ENCODE measurements around the gene ZC3H15. TPM values are rescaled to one million over a fixed set of nuclear protein-coding genes. Genes with fewer than 3 reads are reported as not detected.
A peak's percentile ranks its signal among the peaks of the same experiment; 100 is the strongest.

Gene ZC3H15
- total RNA-seq, 1 donor from 2014 or later = 73.1 TPM

DNA sequence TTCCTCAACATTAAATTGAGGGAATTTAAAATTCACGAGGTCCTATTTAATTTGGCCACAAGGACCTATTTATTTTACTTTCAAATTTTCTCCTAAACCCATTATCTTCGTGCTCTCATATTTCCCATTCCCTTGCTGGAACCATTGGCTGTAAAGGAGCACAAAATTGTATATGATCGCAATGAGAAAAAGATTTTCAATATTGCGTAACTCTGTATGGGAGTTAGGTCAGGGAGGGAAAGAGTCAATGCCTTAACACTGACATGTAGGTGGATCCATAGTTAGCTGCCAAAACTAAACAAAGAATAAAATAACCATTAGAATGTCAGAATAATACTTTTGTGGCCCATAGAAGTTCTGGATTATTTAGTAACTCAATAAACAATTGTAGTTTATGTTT, 40.6 kb upstream of the ZC3H15 start:
- peaks cover 17% of the 10 kb centered on the region for H3K4me1 Mint-ChIP-seq
- TF ChIP-seq, protein P1, sequence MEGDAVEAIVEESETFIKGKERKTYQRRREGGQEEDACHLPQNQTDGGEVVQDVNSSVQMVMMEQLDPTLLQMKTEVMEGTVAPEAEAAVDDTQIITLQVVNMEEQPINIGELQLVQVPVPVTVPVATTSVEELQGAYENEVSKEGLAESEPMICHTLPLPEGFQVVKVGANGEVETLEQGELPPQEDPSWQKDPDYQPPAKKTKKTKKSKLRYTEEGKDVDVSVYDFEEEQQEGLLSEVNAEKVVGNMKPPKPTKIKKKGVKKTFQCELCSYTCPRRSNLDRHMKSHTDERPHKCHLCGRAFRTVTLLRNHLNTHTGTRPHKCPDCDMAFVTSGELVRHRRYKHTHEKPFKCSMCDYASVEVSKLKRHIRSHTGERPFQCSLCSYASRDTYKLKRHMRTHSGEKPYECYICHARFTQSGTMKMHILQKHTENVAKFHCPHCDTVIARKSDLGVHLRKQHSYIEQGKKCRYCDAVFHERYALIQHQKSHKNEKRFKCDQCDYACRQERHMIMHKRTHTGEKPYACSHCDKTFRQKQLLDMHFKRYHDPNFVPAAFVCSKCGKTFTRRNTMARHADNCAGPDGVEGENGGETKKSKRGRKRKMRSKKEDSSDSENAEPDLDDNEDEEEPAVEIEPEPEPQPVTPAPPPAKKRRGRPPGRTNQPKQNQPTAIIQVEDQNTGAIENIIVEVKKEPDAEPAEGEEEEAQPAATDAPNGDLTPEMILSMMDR (conservative IDR thresholded peaks at IDR 0.05) = no peak
- H3K27ac Mint-ChIP-seq (ENCODE audit: unreplicated experiment) = no peak overlapping the region
- no peaks in the 10 kb centered on the region for H3K9me3 Mint-ChIP-seq
- H3K4me3 Mint-ChIP-seq = no peak overlapping the region
- no peak for DNase-seq (ENCODE audit: low read depth, low spot score)
- no peaks in the 10 kb centered on the region for H3K27me3 Mint-ChIP-seq (ENCODE audit: low read depth)
- H3K36me3 Mint-ChIP-seq (ENCODE audit: low read depth) = no peaks in the 10 kb centered on the region

DNA sequence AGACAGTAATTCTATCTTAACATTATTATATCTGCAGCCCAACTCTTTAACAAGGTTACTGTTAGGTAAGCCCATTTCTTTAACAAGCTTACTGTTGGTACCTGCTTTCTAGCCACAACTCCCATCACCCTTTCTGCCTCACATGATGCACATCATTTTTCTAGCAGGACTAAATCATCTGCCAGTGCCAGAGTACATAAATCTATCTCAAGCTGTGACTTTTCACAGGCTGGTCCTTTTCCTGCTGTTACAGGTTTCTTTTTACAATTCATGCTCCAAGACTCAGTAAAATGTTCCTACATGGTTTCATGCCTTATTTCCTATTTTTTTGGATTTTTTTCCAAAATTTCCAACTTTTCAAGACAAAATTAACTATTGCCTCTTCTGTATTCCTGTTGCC, 30.4 kb upstream of the ZC3H15 start:
- DNase-seq (ENCODE audit: low read depth, low spot score) = no peak
- Mint-ChIP-seq H3K27me3 (ENCODE audit: low read depth) (no peaks in the 10 kb centered on the region), H3K4me1 (no peaks in the 10 kb centered on the region), H3K27ac (ENCODE audit: unreplicated experiment) (no peak overlapping the region), H3K4me3 (no peak overlapping the region), H3K36me3 (ENCODE audit: low read depth) (peaks cover 3% of the 10 kb centered on the region), H3K9me3 (no peaks in the 10 kb centered on the region)
- TF ChIP-seq, protein P1 (conservative IDR thresholded peaks at IDR 0.05) = no peak

DNA sequence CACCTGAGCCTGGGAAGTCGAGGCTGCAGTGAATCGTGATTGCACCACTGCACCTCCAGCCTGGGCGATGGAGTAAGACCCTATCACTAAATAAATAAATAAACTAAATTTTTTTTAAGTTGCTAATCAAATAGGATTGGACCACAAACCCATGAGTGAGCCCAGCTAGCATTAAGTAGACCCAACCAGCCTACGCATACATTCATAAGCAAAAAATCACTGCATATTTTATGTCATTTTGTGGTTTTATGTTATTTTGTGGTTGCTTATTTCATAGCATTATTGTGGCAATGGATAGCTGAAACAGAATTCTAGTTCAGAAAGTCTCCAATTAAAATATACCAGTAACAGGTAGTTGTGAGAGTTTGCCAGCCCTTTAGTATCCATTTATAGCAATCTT, 29.1 kb upstream of the ZC3H15 start:
- H3K4me3 Mint-ChIP-seq = no peak overlapping the region
- peaks cover 3% of the 10 kb centered on the region for H3K36me3 Mint-ChIP-seq (ENCODE audit: low read depth)
- no peaks in the 10 kb centered on the region for H3K9me3 Mint-ChIP-seq

DNA sequence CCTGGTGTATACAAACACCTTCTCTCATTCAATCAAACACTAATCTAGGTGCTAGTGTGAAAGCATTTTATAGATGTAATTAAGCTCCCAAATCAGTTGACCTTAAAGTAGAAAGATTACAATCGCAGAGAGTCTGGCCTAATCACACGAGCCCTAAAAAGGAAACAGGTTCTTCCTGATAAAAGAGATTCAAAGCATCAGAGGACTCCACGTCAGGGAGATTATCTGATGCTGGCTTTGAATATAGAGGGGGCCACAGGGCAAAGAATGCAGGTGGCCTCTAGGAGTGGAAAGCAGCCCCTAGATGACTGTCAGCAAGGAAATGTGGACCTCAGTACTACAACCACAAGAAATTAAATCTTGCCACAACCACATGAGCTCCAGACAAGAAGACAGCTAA, 28.2 kb upstream of the ZC3H15 start:
- DNase-seq (ENCODE audit: low read depth, low spot score) = no peak
- no peaks in the 10 kb centered on the region for H3K27me3 Mint-ChIP-seq (ENCODE audit: low read depth)
- no peak overlapping the region for H3K27ac Mint-ChIP-seq (ENCODE audit: unreplicated experiment)
- H3K36me3 Mint-ChIP-seq (ENCODE audit: low read depth) = peaks cover 3% of the 10 kb centered on the region
- H3K4me3 Mint-ChIP-seq = no peak overlapping the region
- H3K9me3 Mint-ChIP-seq = peaks cover 1% of the 10 kb centered on the region
- TF ChIP-seq, protein P1 (conservative IDR thresholded peaks at IDR 0.05) = no peak
- H3K4me1 Mint-ChIP-seq = no peaks in the 10 kb centered on the region

More for the DNA sequence above, 29.1 kb upstream of the ZC3H15 start:
- H3K27me3 Mint-ChIP-seq (ENCODE audit: low read depth) = no peaks in the 10 kb centered on the region
- no peak for DNase-seq (ENCODE audit: low read depth, low spot score)
- H3K4me1 Mint-ChIP-seq = no peaks in the 10 kb centered on the region
- TF ChIP-seq, protein P1 (conservative IDR thresholded peaks at IDR 0.05) = no peak
- H3K27ac Mint-ChIP-seq (ENCODE audit: unreplicated experiment) = no peak overlapping the region

DNA sequence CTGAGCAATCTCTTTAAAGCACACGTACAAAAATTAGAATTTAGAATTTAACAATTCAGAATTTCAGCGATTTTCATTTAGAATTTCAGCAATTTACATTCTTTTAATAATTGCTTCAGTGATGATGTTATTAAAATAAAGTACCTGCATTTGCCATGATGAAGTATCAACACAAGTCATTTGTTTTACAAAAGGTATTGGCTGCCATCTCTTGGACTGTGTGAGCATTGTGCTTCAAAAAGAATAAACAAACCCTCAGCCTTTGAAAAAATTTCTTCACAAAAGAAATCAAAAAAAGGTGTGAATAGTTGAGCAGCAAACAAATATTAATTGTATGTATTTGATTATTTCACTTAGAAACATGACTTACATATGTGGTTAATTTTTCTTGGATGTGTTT, 27.1 kb upstream of the ZC3H15 start:
- H3K36me3 Mint-ChIP-seq (ENCODE audit: low read depth) = peaks cover 3% of the 10 kb centered on the region
- no peaks in the 10 kb centered on the region for H3K4me1 Mint-ChIP-seq
- no peaks in the 10 kb centered on the region for H3K27me3 Mint-ChIP-seq (ENCODE audit: low read depth)
- peaks cover 2% of the 10 kb centered on the region for H3K9me3 Mint-ChIP-seq
- H3K4me3 Mint-ChIP-seq = no peak overlapping the region
- DNase-seq (ENCODE audit: low read depth, low spot score) = no peak
- TF ChIP-seq, protein P1 (conservative IDR thresholded peaks at IDR 0.05) = peak; percentile 61
- H3K27ac Mint-ChIP-seq (ENCODE audit: unreplicated experiment) = no peak overlapping the region

DNA sequence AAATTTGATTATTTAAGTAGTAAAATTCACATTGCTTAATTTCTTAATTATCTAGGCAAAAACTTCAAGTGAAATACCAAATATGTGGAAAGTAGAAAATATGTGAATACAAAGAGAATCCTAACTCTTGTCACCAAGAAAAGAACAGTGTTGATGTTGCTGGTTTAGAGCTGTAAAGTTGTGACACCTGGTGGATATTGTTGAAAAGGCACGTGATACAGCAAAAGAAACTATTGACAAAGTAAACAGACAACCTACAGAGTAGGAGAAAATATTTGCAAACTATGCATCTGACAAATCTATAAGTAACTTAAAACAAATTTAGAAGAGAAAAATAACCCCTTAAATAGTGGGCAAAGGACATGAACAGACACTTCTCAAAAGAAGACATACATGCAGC, 25.6 kb upstream of the ZC3H15 start:
- Mint-ChIP-seq H3K4me3 (no peak overlapping the region), H3K27ac (ENCODE audit: unreplicated experiment) (no peak overlapping the region), H3K4me1 (no peaks in the 10 kb centered on the region), H3K27me3 (ENCODE audit: low read depth) (no peaks in the 10 kb centered on the region), H3K9me3 (peaks cover 2% of the 10 kb centered on the region), H3K36me3 (ENCODE audit: low read depth) (no peaks in the 10 kb centered on the region)
- DNase-seq (ENCODE audit: low read depth, low spot score) = no peak
- TF ChIP-seq, protein P1 (conservative IDR thresholded peaks at IDR 0.05) = peak; percentile 66
